Hematopoietic multipotent progenitor cell treated with erythropoietin and hydrocortisone succinate and interleukin-3 and kit ligand, for 4 days (in vitro differentiated cells): Measurements from ENCODE around the gene OBSCN.
A peak's percentile ranks its signal among the peaks of the same experiment; 100 is the strongest.

ENCODE experiments used
- DNase-seq: peaks from one replicate; pipeline ENCODE4 v3.0.0-alpha.2; 2015

OBSCN gene

GRCh38 chr1:228170666-228171065 is 37.2 kb upstream of the OBSCN start:
- no peak for DNase-seq

GRCh38 chr1:228171221-228171891 is 36.5 kb upstream of the OBSCN start:
- DNase-seq = no peak

DNA sequence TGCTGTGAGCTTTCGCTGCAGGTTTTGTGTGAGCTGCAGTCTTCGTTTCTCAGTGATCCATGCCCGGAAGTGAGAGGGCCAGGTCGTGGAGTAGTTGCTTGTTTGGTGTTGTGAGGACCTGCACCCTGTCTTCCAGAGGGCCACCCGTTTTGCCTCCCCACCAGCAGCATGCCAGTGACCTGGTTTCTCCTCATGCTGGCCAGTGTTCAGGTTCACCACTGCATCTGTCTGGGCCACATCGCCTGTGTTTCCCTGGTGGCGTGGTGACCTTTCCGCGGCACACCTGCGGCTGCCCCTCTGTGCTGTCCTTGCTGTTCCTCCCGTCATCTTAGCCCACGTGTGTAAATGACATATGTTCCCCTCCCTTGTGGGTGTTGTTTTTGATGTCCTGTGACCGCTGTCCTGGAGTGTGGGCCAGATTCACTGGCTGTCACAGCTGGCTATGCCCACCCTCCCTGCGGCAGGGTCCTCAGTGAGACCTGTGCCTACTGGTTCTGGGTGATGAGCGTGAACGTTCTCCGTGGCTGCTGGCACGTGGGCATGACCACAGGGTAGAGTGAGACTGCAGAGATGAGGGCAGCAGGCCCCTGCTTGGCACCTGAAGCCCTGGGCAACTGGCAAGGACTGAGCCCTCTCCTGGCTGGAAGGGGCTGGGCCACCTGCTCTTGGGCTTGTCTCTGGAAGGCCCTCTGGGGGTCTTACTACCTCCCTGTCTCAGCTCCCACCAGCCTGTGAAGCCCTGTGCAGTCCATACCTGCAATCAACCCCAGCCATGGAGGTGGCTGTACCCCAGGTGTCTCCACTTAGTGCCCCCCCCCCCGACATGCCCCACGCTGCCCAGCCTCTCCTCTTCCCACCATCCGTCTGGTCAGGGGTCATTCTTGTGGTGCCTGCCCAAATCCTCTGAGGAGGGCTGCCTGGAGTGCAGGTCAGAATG is 35.0 kb upstream of the OBSCN start:
- DNase-seq = no peak

- peak; percentile 39 for DNase-seq
Observed at GRCh38 chr1:228173528-228174481, 34.0 kb upstream of the OBSCN start.

DNA sequence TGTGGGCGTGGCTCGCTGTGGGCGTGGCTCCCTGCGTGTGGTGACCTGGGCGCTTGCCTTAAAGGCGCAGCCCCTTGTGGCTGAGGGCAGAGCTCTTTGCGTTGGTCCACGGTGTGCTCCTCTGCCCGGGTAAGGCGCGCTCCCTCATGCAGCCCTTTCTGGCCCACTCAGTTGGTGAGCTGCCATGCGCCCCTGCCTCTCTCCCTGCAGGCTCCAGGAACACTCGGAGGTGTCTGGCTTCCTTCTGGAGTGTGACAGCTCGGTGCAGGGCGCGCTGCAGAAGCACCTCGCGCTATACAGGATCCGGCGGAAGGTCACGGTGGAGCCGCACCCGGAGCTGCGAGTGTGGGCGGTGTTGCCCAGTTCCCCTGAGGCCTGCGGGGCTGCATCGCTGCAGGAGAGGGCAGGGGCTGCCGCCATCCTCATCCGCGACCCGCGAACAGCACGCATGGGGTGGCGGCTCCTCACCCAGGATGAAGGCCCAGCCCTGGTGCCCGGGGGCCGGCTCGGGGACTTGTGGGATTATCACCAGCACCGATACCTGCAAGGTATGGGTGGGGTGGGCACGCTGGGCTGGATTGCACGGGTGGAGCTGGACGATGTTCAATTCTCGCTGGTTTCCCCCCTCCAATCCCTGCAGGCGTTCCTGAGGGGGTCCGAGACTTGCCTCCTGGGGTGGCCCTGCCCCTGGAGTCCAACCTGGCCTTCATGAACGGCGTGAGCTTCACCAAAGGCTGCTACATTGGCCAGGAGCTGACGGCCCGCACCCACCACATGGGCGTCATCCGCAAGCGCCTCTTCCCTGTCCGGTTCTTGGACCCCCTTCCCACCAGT is 33.1 kb upstream of the OBSCN start:
- DNase-seq = peak; percentile 69

- DNase-seq = no peak
Observed at GRCh38 chr1:228175316-228176023, 32.4 kb upstream of the OBSCN start.

DNA sequence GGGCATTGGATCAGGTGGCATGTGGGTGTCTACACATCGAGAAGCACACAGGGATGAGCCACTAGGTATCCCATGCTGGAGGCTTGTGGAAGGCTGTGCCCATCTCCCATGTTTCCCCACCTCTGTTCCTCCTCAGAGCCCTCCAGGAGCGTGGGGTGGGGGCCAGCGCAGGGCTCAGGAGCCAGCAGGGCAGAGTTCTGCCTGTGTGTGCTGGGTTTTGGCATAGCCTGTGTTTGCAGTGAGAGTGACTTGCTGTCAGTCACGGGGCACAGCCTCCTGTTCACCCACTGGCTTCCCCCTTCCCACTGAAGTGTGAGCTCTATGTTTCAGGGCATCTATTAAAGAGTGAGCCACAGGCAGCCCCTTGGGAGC is 31.8 kb upstream of the OBSCN start:
- no peak for DNase-seq

GRCh38 chr1:228176461-228177182 is 31.2 kb upstream of the OBSCN start:
- DNase-seq = no peak

GRCh38 chr1:228177183-228177475 is 30.7 kb upstream of the OBSCN start:
- no peak for DNase-seq

DNA sequence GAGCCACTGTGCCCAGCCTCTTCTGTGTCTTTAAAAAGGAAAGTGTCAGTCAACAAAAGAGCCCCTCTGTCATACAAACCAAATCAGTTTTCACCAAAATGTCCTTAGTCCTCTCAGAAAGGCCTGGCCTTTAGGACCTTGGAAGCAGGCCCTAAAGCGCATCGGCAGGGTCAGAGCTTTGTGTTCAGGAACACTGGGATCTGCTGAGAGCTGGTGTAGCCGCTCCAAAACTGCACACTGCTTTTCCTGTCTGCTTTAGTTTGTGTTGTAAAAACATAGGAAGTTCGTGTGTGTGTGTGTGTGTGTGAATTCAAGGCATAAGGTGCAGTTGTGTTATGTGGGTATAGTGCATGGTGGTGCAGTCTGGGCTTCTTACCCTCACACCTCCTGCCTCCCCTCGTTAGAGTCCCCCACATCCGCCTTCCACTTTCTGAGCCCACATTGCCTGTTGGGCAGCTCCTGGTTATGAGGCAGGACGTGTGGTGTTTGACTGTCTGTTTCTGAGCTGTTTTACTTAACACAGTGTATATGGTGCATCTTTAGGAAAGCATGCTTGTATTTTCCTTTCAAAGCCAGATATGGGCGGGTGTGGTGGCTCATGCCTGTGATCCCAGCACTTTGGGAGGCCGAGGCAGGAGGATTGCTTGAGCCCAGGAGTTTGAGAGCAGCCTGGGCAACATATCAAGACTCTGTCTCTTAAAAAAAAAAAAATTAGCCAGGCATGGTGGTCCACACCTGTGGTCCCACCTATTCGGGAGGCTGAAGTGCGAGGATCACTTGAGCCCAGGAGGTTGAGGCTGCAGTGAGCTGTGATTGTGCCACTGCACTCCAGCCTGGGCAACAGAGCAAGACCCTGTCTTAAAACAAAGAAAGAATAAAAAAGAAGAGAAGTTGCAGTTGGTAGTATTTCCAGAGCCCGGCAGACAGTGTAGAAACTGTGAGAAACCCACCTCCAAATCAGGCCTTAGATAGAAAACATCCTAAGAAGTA is 29.8 kb upstream of the OBSCN start:
- DNase-seq = no peak

- DNase-seq = peak; percentile 91
Observed at GRCh38 chr1:228178737-228179684, 28.8 kb upstream of the OBSCN start.

GRCh38 chr1:228180271-228180958 is 27.4 kb upstream of the OBSCN start:
- DNase-seq = peak; percentile 73

DNA sequence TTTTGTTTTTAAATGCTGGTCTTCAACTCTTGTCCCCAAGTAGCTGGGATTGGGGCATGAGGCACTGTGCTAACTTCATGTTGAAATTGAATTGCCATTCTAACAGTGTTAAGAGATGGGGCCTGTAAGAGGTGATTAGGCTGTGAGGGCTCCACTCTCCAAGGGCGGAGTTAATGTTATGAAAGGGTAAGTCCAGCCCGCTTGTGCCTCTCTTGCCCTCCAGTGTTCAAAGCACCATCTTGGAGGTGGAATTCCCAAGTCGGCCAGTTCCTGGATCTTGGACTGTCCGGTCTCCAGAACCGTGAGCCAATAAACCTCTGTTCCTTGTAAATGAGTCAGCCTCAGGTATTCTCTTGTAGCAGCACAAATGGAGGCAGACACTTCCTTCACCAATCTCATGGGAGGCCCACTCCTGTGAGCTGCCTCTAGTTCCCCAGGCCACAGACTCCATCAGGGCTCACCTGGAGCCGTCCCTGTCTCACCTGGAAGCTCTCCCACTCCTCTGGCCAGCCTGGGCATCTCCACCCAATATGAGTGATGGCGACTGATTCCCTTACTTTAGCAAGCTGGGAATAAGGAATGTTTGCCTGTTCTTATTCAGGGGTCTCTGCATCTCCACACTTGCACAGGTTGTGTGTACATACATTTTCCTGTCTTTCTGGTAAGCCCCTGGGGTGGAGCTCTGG is 26.7 kb upstream of the OBSCN start:
- DNase-seq = peak; percentile 30

DNA sequence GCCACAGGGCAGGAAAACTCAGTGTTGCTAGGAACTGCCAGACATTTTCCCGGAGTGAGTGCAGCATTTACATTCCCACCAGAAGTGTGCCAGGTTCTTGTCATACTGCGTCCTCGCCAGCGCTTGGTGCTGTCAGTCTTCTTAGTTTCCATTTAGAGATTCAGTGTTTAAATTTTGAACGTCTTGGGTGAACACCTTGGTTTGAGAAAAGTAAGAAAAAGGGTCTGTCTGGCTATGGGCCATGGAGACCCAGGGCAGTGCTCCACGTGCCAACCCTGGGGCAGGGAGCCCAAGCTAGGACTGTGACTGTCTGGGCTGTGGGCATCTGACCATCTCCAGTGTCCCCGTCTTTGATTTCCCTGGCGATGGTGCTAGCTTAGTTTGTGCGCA is 26.2 kb upstream of the OBSCN start:
- DNase-seq = no peak

- no peak for DNase-seq
Observed at GRCh38 chr1:228182296-228183030, 25.4 kb upstream of the OBSCN start.

- DNase-seq = no peak
Observed at GRCh38 chr1:228184152-228184551, 23.7 kb upstream of the OBSCN start.

- DNase-seq = no peak
Observed at GRCh38 chr1:228185641-228185965, 22.2 kb upstream of the OBSCN start.
